Activated CD4-positive, alpha-beta T cell treated with anti-CD3 and anti-CD28 coated beads for 36 hours (primary cell): ENCODE results near the gene MED23. TPM values are rescaled to one million over a fixed set of nuclear protein-coding genes. Genes with fewer than 3 reads are reported as not detected.
A peak's percentile ranks its signal among the peaks of the same experiment; 100 is the strongest.

Experiments
- ATAC-seq: fragments of 200-7000 bp; cut with Tn5 transposase; one replicate; pipeline ENCODE4 v1.10.0; 2021; ENCODE audit warnings: mild to moderate bottlenecking, moderate library complexity
- CTCF ChIA-PET: fragments of 350-600 bp; sonication (Branson Sonifier 250); formaldehyde crosslinking; loops from one replicate; lab custom pipeline; 2021; ENCODE audit warnings: antibody characterized with exemption; lab: Charles Lee
- POLR2A ChIA-PET: fragments of 350-600 bp; sonication (Branson Sonifier 250); formaldehyde crosslinking; loops from one replicate; lab custom pipeline; 2021; ENCODE audit warnings: antibody characterized with exemption, inconsistent platforms; lab: Charles Lee
- DNase-seq: peaks from one replicate; pipeline ENCODE4 v3.0.0-alpha.2; 2020
- H3K27ac Mint-ChIP-seq: one replicate; pipeline ENCODE4 v1.8.0; 2021; ENCODE audit warnings: mixed read lengths
- H3K27me3 Mint-ChIP-seq: one replicate; pipeline ENCODE4 v1.8.0; 2021; ENCODE audit warnings: mixed read lengths
- H3K36me3 Mint-ChIP-seq: one replicate; pipeline ENCODE4 v1.8.0; 2021; ENCODE audit warnings: low read depth, mixed read lengths
- H3K4me1 Mint-ChIP-seq: one replicate; pipeline ENCODE4 v1.8.0; 2021; ENCODE audit warnings: mixed read lengths
- H3K4me3 Mint-ChIP-seq: one replicate; pipeline ENCODE4 v1.8.0; 2021; ENCODE audit warnings: mild to moderate bottlenecking, moderate library complexity, mixed read lengths
- H3K9me3 Mint-ChIP-seq: one replicate; pipeline ENCODE4 v1.8.0; 2021; ENCODE audit warnings: low read depth, mixed read lengths
- intact Hi-C, 2 experiments: fragments of 100-400 bp; cut with DNase I in 1 of 2; cut with micrococcal nuclease in 1 of 2; formaldehyde crosslinking; loops; one replicate each; pipeline versions ENCODE4 v1.14.2 to v1.15.1; 2022 to 2024; cut with DNase I, micrococcal nuclease
- total RNA-seq, 2 experiments: library from RNA; stranded (reverse); gene quantifications; one replicate each; pipeline ENCODE4 v1.2.3, GENCODE V29; 2021

Gene MED23
- total RNA-seq, result 10 to 100 TPM; 23.9 to 26.0 TPM

GRCh38 chr6:131627724-131628682 is at the start of gene MED23:
Gene MED23, minus strand, starts transcription at chr6:131628242. Its CDS starts 193 bp downstream, at chr6:131628049.
- Mint-ChIP-seq H3K36me3 (peaks cover 10% of the 10 kb centered on the region), H3K27me3 (no peaks in the 10 kb centered on the region), H3K9me3 (no peaks in the 10 kb centered on the region), H3K4me3 (peak within 1 kb of the TSS; percentile 86), H3K4me1 (peaks cover 27% of the 10 kb centered on the region), H3K27ac (peak within 1 kb of the TSS; percentile 92)
- POLR2A ChIA-PET, result interaction anchor here (0.6 to 1.2 kb wide), 3 partner anchors 14 to 25 kb away, joined by 3 to 5 read pairs (median 4); no protein-coding TSS in a partner anchor
- CTCF ChIA-PET, result interaction anchor here (0.6 to 3.1 kb wide), 41 partner anchors 9 to 1498 kb away, joined by 3 to 24 read pairs (median 4); partner anchors contain the start of genes ARG1, ENPP3 and SLC18B1
- ATAC-seq (peak; percentile 87), DNase-seq (peak; percentile 97)
- intact Hi-C loops, result loop anchor here (1.0 to 5.0 kb wide), 10 partner anchors 59 to 1184 kb away; partner anchors contain the start of genes AKAP7 (in 1 of the 2) and RPS12 (in 1 of the 2)

- H3K27ac Mint-ChIP-seq, result no peak overlapping the region
- DNase-seq, result no peak
- no peak for ATAC-seq
- H3K4me3 Mint-ChIP-seq, result no peak overlapping the region
- intact Hi-C loops, result no loop called here
- POLR2A ChIA-PET, result no interaction called here
- H3K4me1 Mint-ChIP-seq, result no peaks in the 10 kb centered on the region
- H3K9me3 Mint-ChIP-seq, result no peaks in the 10 kb centered on the region
- CTCF ChIA-PET, result no interaction called here
- H3K27me3 Mint-ChIP-seq, result no peaks in the 10 kb centered on the region
- no peaks in the 10 kb centered on the region for H3K36me3 Mint-ChIP-seq
Observed at GRCh38 chr6:131673184-131673583, 45.1 kb upstream of the MED23 start.

GRCh38 chr6:131669891-131670290 is 41.8 kb upstream of the MED23 start:
- Mint-ChIP-seq H3K27me3 (no peaks in the 10 kb centered on the region), H3K4me3 (no peak overlapping the region), H3K4me1 (no peaks in the 10 kb centered on the region), H3K36me3 (no peaks in the 10 kb centered on the region), H3K9me3 (no peaks in the 10 kb centered on the region), H3K27ac (no peak overlapping the region)
- CTCF ChIA-PET, result interaction anchor here (1.3 kb wide), 1 partner anchor 43 kb away, joined by 5 read pairs; the partner anchor contains the start of gene MED23
- ATAC-seq (no peak), DNase-seq (no peak)
- POLR2A ChIA-PET, result no interaction called here
- intact Hi-C loops, result no loop called here

GRCh38 chr6:131663578-131664165 is 35.6 kb upstream of the MED23 start:
- Mint-ChIP-seq H3K4me1 (no peaks in the 10 kb centered on the region), H3K36me3 (no peaks in the 10 kb centered on the region), H3K27ac (no peak overlapping the region), H3K9me3 (no peaks in the 10 kb centered on the region), H3K4me3 (no peak overlapping the region), H3K27me3 (no peaks in the 10 kb centered on the region)
- ATAC-seq (no peak), DNase-seq (no peak)
- intact Hi-C loops, result no loop called here
- ChIA-PET CTCF (interaction anchor here (1.2 kb wide), 2 partner anchors 9 to 15 kb away, joined by 3 read pairs; no protein-coding TSS in a partner anchor), POLR2A (no interaction called here)

- Mint-ChIP-seq H3K36me3 (no peaks in the 10 kb centered on the region), H3K4me3 (no peak overlapping the region), H3K27ac (no peak overlapping the region), H3K9me3 (no peaks in the 10 kb centered on the region), H3K4me1 (no peaks in the 10 kb centered on the region), H3K27me3 (no peaks in the 10 kb centered on the region)
- peak; percentile 42 for ATAC-seq
- CTCF ChIA-PET, result interaction anchor here (0.8 kb wide), 1 partner anchor 35 kb away, joined by 3 read pairs; no protein-coding TSS in a partner anchor
- intact Hi-C loops, result no loop called here
- POLR2A ChIA-PET, result no interaction called here
- DNase-seq, result no peak
Observed at GRCh38 chr6:131660195-131660594, 32.2 kb upstream of the MED23 start.

GRCh38 chr6:131658287-131658686 is 30.2 kb upstream of the MED23 start:
- no peaks in the 10 kb centered on the region for H3K36me3 Mint-ChIP-seq
- H3K4me3 Mint-ChIP-seq, result no peak overlapping the region
- no peaks in the 10 kb centered on the region for H3K9me3 Mint-ChIP-seq
- no peaks in the 10 kb centered on the region for H3K27me3 Mint-ChIP-seq
- intact Hi-C loops, result no loop called here
- ChIA-PET CTCF (no interaction called here), POLR2A (no interaction called here)
- H3K4me1 Mint-ChIP-seq, result no peaks in the 10 kb centered on the region
- no peak for DNase-seq
- no peak for ATAC-seq
- no peak overlapping the region for H3K27ac Mint-ChIP-seq

- ATAC-seq, result no peak
- Mint-ChIP-seq H3K4me3 (no peak overlapping the region), H3K36me3 (no peaks in the 10 kb centered on the region), H3K9me3 (no peaks in the 10 kb centered on the region), H3K27me3 (no peaks in the 10 kb centered on the region), H3K4me1 (no peaks in the 10 kb centered on the region), H3K27ac (no peak overlapping the region)
- no peak for DNase-seq
- intact Hi-C loops, result no loop called here
- CTCF ChIA-PET, result no interaction called here
- POLR2A ChIA-PET, result no interaction called here
Observed at GRCh38 chr6:131657630-131658111, 29.6 kb upstream of the MED23 start.

GRCh38 chr6:131657222-131657621 is 29.2 kb upstream of the MED23 start:
- Mint-ChIP-seq H3K27ac (no peak overlapping the region), H3K27me3 (no peaks in the 10 kb centered on the region), H3K9me3 (no peaks in the 10 kb centered on the region), H3K4me1 (no peaks in the 10 kb centered on the region), H3K36me3 (no peaks in the 10 kb centered on the region), H3K4me3 (no peak overlapping the region)
- no peak for DNase-seq
- ChIA-PET CTCF (interaction anchor here (1.2 kb wide), 1 partner anchor 252 kb away, joined by 3 read pairs; no protein-coding TSS in a partner anchor), POLR2A (no interaction called here)
- intact Hi-C loops, result no loop called here
- ATAC-seq, result no peak

- ATAC-seq (no peak), DNase-seq (no peak)
- H3K27me3 Mint-ChIP-seq, result no peaks in the 10 kb centered on the region
- no peaks in the 10 kb centered on the region for H3K36me3 Mint-ChIP-seq
- CTCF ChIA-PET, result interaction anchor here (1.2 kb wide), 1 partner anchor 253 kb away, joined by 3 read pairs; no protein-coding TSS in a partner anchor
- intact Hi-C loops, result no loop called here
- no peak overlapping the region for H3K4me3 Mint-ChIP-seq
- no peaks in the 10 kb centered on the region for H3K4me1 Mint-ChIP-seq
- H3K9me3 Mint-ChIP-seq, result no peaks in the 10 kb centered on the region
- POLR2A ChIA-PET, result no interaction called here
- H3K27ac Mint-ChIP-seq, result no peak overlapping the region
Observed at GRCh38 chr6:131656667-131657066, 28.6 kb upstream of the MED23 start.

- H3K27me3 Mint-ChIP-seq, result no peaks in the 10 kb centered on the region
- H3K9me3 Mint-ChIP-seq, result no peaks in the 10 kb centered on the region
- intact Hi-C loops, result no loop called here
- no peak overlapping the region for H3K4me3 Mint-ChIP-seq
- no peaks in the 10 kb centered on the region for H3K36me3 Mint-ChIP-seq
- no peak overlapping the region for H3K27ac Mint-ChIP-seq
- CTCF ChIA-PET, result interaction anchor here (1.2 to 2.0 kb wide), 2 partner anchors 27 to 254 kb away, joined by 3 to 5 read pairs; no protein-coding TSS in a partner anchor
- POLR2A ChIA-PET, result no interaction called here
- ATAC-seq (no peak), DNase-seq (no peak)
- H3K4me1 Mint-ChIP-seq, result no peaks in the 10 kb centered on the region
Observed at GRCh38 chr6:131655951-131656350, 27.9 kb upstream of the MED23 start.

- ChIA-PET POLR2A (no interaction called here), CTCF (interaction anchor here (1.0 to 2.0 kb wide), 2 partner anchors 9 to 27 kb away, joined by 3 to 5 read pairs; no protein-coding TSS in a partner anchor)
- Mint-ChIP-seq H3K9me3 (no peaks in the 10 kb centered on the region), H3K27me3 (no peaks in the 10 kb centered on the region), H3K27ac (no peak overlapping the region), H3K4me3 (no peak overlapping the region), H3K4me1 (no peaks in the 10 kb centered on the region), H3K36me3 (no peaks in the 10 kb centered on the region)
- DNase-seq (no peak), ATAC-seq (no peak)
- intact Hi-C loops, result no loop called here
Observed at GRCh38 chr6:131655387-131655786, 27.3 kb upstream of the MED23 start.
